Measurements from ENCODE around the gene TMEM132D. TPM values are rescaled to one million over a fixed set of nuclear protein-coding genes. Genes with fewer than 3 reads are reported as not detected.

The TMEM132D gene
- total and polyA plus RNA-seq, 2 donors from 2014 or later, result 0.13 TPM; not detected in 1

GRCh38 chr12:129675947-129676346 lies 227.9 kb downstream of the TMEM132D start:
- Histone ChIP-seq H3K27me3 (ENCODE audit: control insufficient read depth, insufficient read depth, low read length) (no peaks in the 10 kb centered on the region), H3K27ac (ENCODE audit: low read depth in 2 of 2, low read length in 2 of 2) (no peak overlapping the region), H3K9me3 (ENCODE audit: control insufficient read depth in 2 of 3, insufficient read depth in 1 of 3, low read length in 3 of 3) (no peaks in the 10 kb centered on the region), H3K36me3 (ENCODE audit: control insufficient read depth in 2 of 3, insufficient read depth in 3 of 3, low read length in 3 of 3) (no peaks in the 10 kb centered on the region), H3K4me1 (ENCODE audit: control insufficient read depth in 2 of 3, insufficient read depth in 2 of 3, low read depth in 1 of 3, low read length in 3 of 3) (no peaks in the 10 kb centered on the region), H3K4me3 (ENCODE audit: low read length in 3 of 3) (no peak overlapping the region), H3K9ac (ENCODE audit: low read length in 3 of 3) (no peak overlapping the region)
- DNase-seq, result no peak
- FAIRE-seq, result no peak
- intact Hi-C loops (cut with DNase I), result no loop called here
- TF ChIP-seq CTCF (IDR thresholded peaks at IDR 0.05; ENCODE audit: borderline replicate concordance, extremely low read depth, insufficient read depth), result no peak

GRCh38 chr12:129675496-129675895 lies 228.3 kb downstream of the TMEM132D start:
- no peak for TF ChIP-seq CTCF (IDR thresholded peaks at IDR 0.05; ENCODE audit: borderline replicate concordance, extremely low read depth, insufficient read depth)
- H3K9ac ChIP-seq (ENCODE audit: low read length in 3 of 3), result no peak overlapping the region
- no peaks in the 10 kb centered on the region for H3K36me3 ChIP-seq (ENCODE audit: control insufficient read depth in 2 of 3, insufficient read depth in 3 of 3, low read length in 3 of 3)
- H3K27ac ChIP-seq (ENCODE audit: low read depth in 2 of 2, low read length in 2 of 2), result no peak overlapping the region
- no peak for FAIRE-seq
- intact Hi-C loops (cut with DNase I), result no loop called here
- no peak overlapping the region for H3K4me3 ChIP-seq (ENCODE audit: low read length in 3 of 3)
- H3K9me3 ChIP-seq (ENCODE audit: control insufficient read depth in 2 of 3, insufficient read depth in 1 of 3, low read length in 3 of 3), result no peaks in the 10 kb centered on the region
- no peaks in the 10 kb centered on the region for H3K4me1 ChIP-seq (ENCODE audit: control insufficient read depth in 2 of 3, insufficient read depth in 2 of 3, low read depth in 1 of 3, low read length in 3 of 3)
- DNase-seq, result no peak
- no peaks in the 10 kb centered on the region for H3K27me3 ChIP-seq (ENCODE audit: control insufficient read depth, insufficient read depth, low read length)

GRCh38 chr12:129673806-129674205 lies 230.0 kb downstream of the TMEM132D start:
- no peak for DNase-seq
- FAIRE-seq, result no peak
- intact Hi-C loops (cut with DNase I), result no loop called here
- Histone ChIP-seq H3K27me3 (ENCODE audit: control insufficient read depth, insufficient read depth, low read length) (no peaks in the 10 kb centered on the region), H3K27ac (ENCODE audit: low read depth in 2 of 2, low read length in 2 of 2) (no peak overlapping the region), H3K9me3 (ENCODE audit: control insufficient read depth in 2 of 3, insufficient read depth in 1 of 3, low read length in 3 of 3) (no peaks in the 10 kb centered on the region), H3K4me3 (ENCODE audit: low read length in 3 of 3) (no peak overlapping the region), H3K36me3 (ENCODE audit: control insufficient read depth in 2 of 3, insufficient read depth in 3 of 3, low read length in 3 of 3) (no peaks in the 10 kb centered on the region), H3K9ac (ENCODE audit: low read length in 3 of 3) (no peak overlapping the region), H3K4me1 (ENCODE audit: control insufficient read depth in 2 of 3, insufficient read depth in 2 of 3, low read depth in 1 of 3, low read length in 3 of 3) (no peaks in the 10 kb centered on the region)
- no peak for TF ChIP-seq CTCF (IDR thresholded peaks at IDR 0.05; ENCODE audit: borderline replicate concordance, extremely low read depth, insufficient read depth)

GRCh38 chr12:129672110-129672509 lies 231.7 kb downstream of the TMEM132D start:
- Histone ChIP-seq H3K4me1 (ENCODE audit: control insufficient read depth in 2 of 3, insufficient read depth in 2 of 3, low read depth in 1 of 3, low read length in 3 of 3) (no peaks in the 10 kb centered on the region), H3K27ac (ENCODE audit: low read depth in 2 of 2, low read length in 2 of 2) (no peak overlapping the region), H3K36me3 (ENCODE audit: control insufficient read depth in 2 of 3, insufficient read depth in 3 of 3, low read length in 3 of 3) (no peaks in the 10 kb centered on the region), H3K9ac (ENCODE audit: low read length in 3 of 3) (no peak overlapping the region), H3K4me3 (ENCODE audit: low read length in 3 of 3) (no peak overlapping the region), H3K9me3 (ENCODE audit: control insufficient read depth in 2 of 3, insufficient read depth in 1 of 3, low read length in 3 of 3) (no peaks in the 10 kb centered on the region), H3K27me3 (ENCODE audit: control insufficient read depth, insufficient read depth, low read length) (no peaks in the 10 kb centered on the region)
- TF ChIP-seq CTCF (IDR thresholded peaks at IDR 0.05; ENCODE audit: borderline replicate concordance, extremely low read depth, insufficient read depth), result no peak
- intact Hi-C loops (cut with DNase I), result no loop called here
- FAIRE-seq (no peak), DNase-seq (no peak)

All from kidney (tissue), 14 donors.